ENCODE measurements around the gene CARMIL1.

GRCh38 chr6:25292384-25292783 is 13.2 kb downstream of the CARMIL1 start:
- TF ChIP-seq SUZ12 (IDR thresholded peaks at IDR 0.05) (no peak), FOXA1 (IDR thresholded peaks at IDR 0.05) (no peak), ZNF384 (IDR thresholded peaks at IDR 0.05) (no peak), FOXK2 (IDR thresholded peaks at IDR 0.05) (no peak), BHLHE40 (IDR thresholded peaks at IDR 0.05; ENCODE audit: borderline replicate concordance) (no peak), LEF1 (IDR thresholded peaks at IDR 0.05; ENCODE audit: borderline replicate concordance) (no peak), SP1 (IDR thresholded peaks at IDR 0.05) (no peak), ELF4 (IDR thresholded peaks at IDR 0.05) (no peak), CTBP1 (IDR thresholded peaks at IDR 0.05; ENCODE audit: borderline replicate concordance) (no peak), HDGF (IDR thresholded peaks at IDR 0.05; ENCODE audit: borderline replicate concordance) (no peak), FOXM1 (IDR thresholded peaks at IDR 0.05; ENCODE audit: borderline replicate concordance) (no peak)

Measured in HEK293T (cell line).